ENCODE results near the gene SYF2.
"Not testable (repeated sequence)": the region's sequence is repeated elsewhere in the genome, so short reads cannot be mapped to it uniquely, and the experiment has no call there.

Gene SYF2

DNA sequence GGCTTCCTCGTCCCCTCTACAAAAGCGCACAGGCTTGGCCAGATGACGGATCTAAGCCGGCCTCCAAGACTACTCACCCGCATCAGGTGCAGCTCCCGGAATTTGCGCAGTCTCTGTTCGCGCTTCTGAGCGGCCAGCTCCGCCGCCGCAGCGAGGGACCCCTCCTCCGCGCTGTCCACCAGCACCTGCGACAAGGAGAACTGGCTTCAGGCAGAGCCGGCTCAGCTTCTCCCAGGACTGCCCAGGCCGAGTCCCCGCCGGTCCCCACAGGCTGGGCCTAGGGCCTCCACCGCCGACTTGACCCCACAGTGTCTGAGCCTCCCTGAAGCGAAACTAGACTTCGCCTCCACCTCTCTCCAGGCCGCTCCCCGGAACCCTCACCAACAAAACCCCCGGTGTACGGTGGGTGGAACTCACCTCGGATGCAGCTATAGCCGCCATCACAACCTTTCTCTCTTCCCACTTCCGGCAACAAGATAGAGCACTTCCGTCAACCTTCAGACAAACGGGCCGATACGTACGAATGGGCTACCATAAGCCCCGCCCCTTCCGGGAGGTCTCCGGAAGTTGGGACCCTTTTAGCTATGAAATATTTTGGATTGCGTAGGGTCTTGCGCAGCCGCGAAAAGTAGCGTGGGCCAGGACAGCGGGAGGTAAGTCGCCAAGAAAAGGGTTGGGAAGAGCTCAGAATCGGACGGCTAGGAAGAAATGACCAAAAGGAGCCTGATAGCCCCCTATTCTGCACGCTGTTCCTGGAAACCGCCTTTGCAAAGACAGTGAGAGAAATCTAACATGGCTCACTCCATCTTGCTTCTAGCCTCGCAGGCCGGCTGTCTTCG lies at the start of gene SYF2:
SYF2 (minus strand) TSS at position 476 of the 839 bp plus-strand sequence; CDS start at position 441, 35 bp downstream.
- peak; percentile 83 for DNase-seq

- not testable (repeated sequence) for DNase-seq
These were observed 47.4 kb upstream of the SYF2 start for GRCh38 chr1:25279693-25280111.

DNA sequence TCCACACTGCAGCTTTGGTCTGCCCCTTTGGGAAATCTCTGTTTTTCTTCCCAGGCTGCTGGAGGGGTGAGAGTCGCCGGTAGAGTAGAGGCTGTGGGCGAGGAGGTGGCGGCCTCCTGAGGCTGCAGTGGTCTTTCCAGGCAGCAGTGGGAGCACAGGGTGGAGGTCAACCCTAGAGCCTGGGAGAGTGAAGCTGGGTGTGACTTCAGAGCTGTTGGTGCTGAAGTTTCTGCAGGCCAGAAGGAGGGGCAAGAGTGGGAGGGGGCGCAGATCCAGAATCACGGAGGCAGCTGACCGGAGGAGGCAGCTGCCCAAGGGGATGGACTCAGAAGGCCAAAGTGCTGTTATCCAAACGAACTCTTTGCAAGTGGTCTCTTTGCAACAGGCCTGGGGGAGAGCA lies 46.5 kb upstream of the SYF2 start:
- not testable (repeated sequence) for DNase-seq

- not testable (repeated sequence) for DNase-seq
These were observed 46.1 kb upstream of the SYF2 start for GRCh38 chr1:25278358-25278757.

- DNase-seq, result not testable (repeated sequence)
These were observed 45.0 kb upstream of the SYF2 start for GRCh38 chr1:25277295-25277694.

DNA sequence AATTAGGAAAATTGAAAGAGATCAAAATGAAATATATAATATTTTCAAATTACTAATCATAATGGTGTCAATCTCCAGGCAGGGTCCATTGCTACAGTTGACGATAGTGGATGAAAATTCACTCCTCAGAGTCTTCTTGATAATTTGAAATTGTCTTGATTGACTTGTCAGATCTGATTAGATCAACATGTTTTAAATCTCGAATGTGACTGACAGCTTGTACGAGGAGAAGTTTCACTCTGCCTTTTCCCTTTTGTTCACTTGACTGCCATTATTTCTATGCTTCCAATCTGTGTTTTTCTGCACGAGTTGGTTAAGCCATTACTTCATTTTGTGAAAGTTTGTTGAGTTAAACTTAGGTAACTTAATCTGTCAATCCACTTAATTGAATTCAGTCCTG lies 43.3 kb upstream of the SYF2 start:
- not testable (repeated sequence) for DNase-seq

GRCh38 chr1:25272238-25272637 lies 39.9 kb upstream of the SYF2 start, which contains the start of gene RHD:
RHD (plus strand) TSS chr1:25272509; CDS start chr1:25272548, 39 bp downstream.
- not testable (repeated sequence) for DNase-seq

DNA sequence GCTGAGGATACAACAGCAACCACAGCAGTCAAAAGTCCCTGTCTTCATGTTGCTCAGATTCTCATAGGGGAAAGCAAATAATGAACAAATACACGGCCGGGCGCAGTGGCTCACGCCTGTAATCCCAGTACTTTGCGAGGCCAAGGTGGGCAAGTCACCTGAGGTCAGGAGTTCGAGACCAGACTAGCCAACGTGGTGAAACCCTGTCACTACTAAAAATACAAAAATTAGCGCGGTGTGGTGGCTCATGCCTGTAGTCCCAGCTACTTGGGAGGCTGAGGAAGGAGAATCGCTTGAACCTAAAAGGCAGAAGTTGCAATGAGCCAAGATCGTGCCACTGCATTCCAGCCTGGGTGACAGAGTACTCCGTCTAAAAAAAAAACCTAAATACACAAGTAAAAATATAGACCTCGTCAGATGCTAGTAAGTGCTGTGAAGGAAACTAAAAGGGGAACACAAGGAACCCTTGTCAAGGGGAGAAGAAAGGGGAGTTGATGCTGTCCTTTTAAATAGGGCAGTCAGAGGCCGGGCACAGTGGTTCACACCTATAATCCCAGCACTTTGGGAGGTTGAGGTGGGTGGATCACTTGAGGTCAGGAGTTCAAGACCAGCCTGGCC lies 36.0 kb upstream of the SYF2 start:
- not testable (repeated sequence) for DNase-seq

- DNase-seq, result not testable (repeated sequence)
These were observed 35.2 kb upstream of the SYF2 start for GRCh38 chr1:25267288-25268142.

- DNase-seq, result not testable (repeated sequence)
These were observed 34.4 kb upstream of the SYF2 start for GRCh38 chr1:25266554-25267287.

DNA sequence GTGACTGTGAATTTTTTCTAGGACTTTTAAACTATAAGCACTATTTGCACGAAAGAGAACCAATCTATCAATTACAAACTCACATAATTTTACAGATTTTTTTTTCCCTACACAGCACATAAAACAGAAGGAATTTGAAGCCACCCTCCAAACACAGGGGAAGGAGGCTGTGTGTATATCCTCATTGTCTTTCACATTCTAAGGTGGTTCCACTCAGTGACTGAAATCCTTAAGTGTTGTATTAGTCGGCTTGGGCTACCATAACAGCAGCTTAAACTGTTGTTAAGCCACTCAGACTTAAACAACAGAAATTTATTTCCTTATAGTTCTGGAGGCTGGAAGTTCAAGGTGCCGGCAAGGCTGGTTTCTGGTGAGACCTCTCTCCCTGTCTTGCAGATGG lies 28.0 kb upstream of the SYF2 start:
- DNase-seq, result not testable (repeated sequence)

DNA sequence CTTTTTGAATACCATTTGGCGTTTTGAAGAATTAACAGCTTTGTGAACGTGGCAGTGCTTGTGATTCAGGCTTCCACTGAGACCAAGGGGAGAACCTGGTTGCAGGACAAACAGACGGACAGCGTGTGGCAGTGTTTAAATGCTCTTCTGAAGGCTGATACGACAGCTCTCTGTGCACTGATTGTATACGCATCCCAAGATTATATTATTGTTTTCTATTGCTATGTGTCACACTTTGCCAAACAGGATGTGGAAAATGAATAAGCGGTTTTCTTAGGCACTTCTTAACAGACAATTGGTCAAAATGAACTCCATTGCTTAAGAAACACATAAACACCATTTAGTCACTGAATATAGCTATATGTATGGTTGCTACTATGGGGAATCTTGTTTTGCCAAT lies 27.5 kb upstream of the SYF2 start:
- DNase-seq, result not testable (repeated sequence)

- no peak for DNase-seq
These were observed 24.9 kb upstream of the SYF2 start for GRCh38 chr1:25257196-25257595.

- DNase-seq, result no peak
These were observed 24.3 kb upstream of the SYF2 start for GRCh38 chr1:25256578-25256965.

DNA sequence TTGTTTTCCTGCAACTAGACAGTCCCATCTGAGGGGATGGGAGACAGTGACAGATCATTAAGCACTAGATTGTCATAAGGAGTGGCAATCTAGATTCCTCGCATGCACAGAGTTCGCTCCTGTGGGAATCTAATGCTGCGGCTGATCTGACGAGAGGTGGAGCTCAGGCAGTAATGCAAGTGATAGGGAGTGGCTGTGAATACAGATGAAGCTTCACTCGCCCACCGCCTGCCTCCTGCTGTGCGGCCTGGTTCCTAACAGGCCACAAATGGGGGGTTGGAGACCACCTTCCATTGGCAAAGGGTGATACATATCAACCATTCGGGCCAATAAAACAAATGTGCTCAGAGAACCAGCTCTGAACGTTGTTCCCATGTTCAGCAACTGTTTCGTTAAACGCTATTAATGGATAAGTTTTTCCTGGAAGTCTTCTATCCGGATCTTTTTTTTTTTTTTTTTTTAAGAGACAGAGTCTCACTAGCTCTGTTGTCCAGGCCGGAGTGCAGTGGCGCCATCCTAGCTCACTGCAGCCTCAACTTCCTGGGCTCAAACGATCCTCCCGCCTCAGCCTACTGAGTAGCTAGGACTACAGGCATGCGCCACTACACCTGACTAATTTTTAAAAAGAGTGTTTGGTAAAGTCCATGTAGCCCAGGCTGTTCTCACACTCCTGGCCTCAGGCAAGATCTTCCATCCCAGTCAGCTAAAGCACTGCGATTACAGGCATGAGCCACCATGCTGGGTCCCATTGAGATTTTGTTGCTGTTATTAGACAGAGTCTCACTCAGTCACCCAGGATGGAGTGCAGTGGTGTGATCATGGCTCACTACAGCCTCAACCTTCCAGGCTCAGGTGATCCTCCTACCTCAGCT lies 23.6 kb upstream of the SYF2 start:
- no peak for DNase-seq

- DNase-seq, result no peak
These were observed 21.6 kb upstream of the SYF2 start for GRCh38 chr1:25253911-25254310.

- DNase-seq, result no peak
These were observed 15.8 kb upstream of the SYF2 start for GRCh38 chr1:25247829-25248754.

GRCh38 chr1:25247024-25247828 lies 14.9 kb upstream of the SYF2 start, which contains the start of gene RSRP1:
RSRP1 (minus strand) TSS chr1:25247454; CDS start chr1:25246963, 491 bp downstream.
- peak; percentile 70 for DNase-seq

- DNase-seq, result no peak
These were observed 14.3 kb upstream of the SYF2 start for GRCh38 chr1:25246600-25247023.
